Adipose tissue (tissue), 3 donors: ENCODE measurements around the gene NLE1. TPM values are rescaled to one million over a fixed set of nuclear protein-coding genes. Genes with fewer than 3 reads are reported as not detected.
"Not testable (repeated sequence)": the region's sequence is repeated elsewhere in the genome, so short reads cannot be mapped to it uniquely, and the experiment has no call there.

Source experiments
- H3K27ac ChIP-seq: one replicate; pipeline ENCODE4 v1.5.1; 2013; ENCODE audit warnings: low read depth, low read length
- WGBS, 3 donors: extraction: QIAGEN DNeasy Blood & Tissue Kit; methylation state at CpG; one replicate each; pipeline ENCODE4 v1.1.7; 2013; 5-methylcytosine and 5-hydroxymethylcytosine counted together
- polyA plus RNA-seq, 3 donors: library from polyadenylated mRNA; stranded (reverse); fragments of 200-250 nt; gene quantifications; one replicate each; pipeline ENCODE4 v1.2.3, GENCODE V29; 2013
- donor health status: healthy with polysubstance abuse.
- donor health status: Bipolar disorder and iron deficiency.
- donor health status: healthy.

NLE1 gene
- 10 to 100 TPM in 2 of 3 donors, 1 to 10 TPM in 1; 7.5 to 24.5 (median 15.3) TPM for polyA plus RNA-seq

DNA sequence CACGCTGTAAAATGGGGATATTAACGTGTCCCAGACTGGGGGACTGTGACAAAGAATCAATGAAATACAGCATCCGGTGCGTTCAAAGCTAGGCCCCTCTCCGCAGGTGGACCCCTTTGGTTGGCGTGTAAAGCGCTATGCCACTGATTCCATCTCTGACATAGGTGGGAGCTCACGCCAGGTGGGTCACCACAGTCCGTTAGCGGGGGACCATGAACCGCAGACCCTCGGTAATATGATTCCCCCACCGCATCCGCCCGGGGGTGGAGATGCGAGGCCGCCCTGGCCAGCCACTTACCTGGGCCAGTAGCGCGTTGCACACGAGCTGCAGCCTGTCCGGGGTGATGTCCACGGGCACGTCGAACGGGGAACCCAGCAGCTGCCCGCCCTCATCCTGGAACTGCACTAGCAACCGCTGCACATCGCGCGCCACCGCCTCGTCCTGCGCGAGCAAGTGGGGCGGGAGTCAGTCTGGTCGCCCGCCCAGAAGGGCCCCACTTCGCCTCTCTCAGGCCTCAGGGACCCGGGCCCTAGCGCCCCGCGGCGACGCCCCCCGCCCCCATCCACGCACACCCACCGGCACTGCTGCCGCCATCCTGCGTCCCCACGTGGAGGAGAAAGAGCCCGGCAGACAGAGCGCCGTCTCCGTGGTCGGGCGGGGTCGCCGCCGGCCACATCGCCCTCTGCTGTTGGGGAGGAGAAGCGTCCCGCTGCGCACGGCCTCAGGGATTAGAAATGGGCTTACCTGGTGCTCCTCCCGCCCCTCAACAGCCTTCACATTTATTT, at the start of gene NLE1:
NLE1 (minus strand) TSS at position 623 of the 786 bp plus-strand sequence; CDS start at position 595, 28 bp downstream.
- no peak within 1 kb of the TSS for H3K27ac ChIP-seq
- WGBS, 3 donors: 0 to 1% (median 0%) methylated on average over 60 to 65 of the region's 65 CpGs

DNA sequence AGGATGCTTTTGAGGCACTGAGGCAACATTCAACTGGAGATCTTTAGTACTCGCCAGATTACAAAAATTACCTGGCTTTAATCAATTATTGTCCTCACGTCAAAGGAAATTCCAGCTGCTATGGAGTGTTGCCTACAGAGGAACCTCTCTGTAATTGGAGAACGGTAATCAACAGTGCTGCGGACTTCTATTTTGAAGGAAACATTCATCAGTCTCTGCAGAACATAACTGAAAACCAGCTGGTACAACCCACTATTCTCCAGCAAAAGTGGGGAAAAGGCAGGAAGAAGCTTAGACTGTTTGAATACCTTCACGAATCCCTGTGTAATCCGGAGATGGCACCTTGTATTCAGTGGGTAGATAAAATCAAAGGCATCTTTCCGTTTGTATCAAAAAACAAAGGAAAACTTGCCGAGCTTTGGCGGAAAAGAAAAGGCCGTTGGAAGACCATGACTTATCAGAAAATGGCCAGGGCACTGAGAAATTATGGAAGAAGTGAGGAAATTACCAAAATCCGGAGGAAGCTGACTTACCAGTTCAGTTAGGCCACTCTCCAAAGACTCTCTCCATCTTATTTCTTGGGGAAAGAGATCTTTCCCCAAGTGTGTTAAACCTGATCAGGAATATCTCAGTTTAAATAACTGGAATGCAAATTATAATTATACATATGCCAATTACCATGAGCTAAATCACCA, 49.0 kb upstream of the NLE1 start:
- no peak overlapping the region for H3K27ac ChIP-seq
- WGBS, 3 donors: 71 to 78% (median 78%) methylated on average over 11 of the region's 11 CpGs

DNA sequence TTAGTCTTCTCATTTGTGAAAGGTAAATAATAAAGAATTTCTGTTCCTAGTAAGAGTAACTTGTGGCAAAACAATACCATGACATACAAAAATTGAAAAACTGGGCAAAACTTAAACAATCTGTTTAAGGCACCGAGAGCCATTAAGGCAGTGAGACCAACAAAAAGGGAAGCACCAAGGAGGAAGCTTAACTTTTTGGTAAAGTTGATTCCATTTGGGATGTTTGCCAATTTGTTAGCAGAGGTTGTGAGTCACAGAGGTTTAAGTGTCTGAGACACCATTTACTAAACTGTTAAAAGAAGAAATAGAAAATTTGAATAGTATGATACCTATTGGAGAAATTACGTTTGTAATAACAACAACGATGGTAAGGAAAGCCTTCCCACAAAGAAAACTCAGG, 47.2 kb upstream of the NLE1 start:
- no peak overlapping the region for H3K27ac ChIP-seq
- WGBS, 3 donors: 50 to 74% (median 53%) methylated on average over 3 of the region's 3 CpGs

DNA sequence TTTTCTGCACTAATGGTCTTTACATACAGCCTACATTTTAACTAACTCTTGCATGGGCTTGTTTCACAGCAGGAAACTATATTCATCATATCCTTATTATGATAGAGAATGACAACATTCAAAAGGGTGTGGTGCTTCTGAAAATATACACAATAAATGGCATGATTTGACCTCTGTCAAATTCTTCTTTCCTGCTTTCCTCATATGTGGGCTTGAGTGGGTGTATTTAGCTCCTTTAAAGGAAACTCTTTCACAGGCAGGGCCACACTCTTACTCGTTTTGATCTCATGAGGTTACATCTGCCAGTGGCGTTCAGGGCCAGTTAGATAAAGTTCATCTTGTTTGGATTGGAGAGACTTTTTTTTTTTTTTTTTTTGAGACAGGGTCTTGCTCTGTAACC, 46.0 kb upstream of the NLE1 start:
- WGBS, 3 donors: 29 to 57% (median 50%) methylated on average over 2 of the region's 2 CpGs
- H3K27ac ChIP-seq: no peak overlapping the region

DNA sequence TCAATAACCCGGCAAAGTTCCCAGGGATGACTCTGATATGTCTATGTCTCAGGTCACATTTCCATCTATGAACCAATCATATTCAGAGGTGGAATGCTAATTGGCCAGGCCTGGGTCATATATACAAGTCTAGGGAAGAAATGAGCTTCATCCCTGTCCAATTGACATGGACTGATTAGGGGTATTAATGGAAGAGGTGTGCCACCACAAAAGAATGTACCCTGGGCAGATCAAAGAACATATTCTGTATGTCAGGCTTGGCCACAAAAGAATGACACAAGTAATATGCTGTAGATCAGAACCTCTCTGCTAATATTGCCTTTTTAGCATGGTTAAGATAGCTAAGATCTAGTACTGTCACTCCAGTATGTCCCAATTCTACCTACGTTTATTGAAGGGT, 45.4 kb upstream of the NLE1 start:
- 80 to 90% (median 89%) methylated on average over 2 of the region's 2 CpGs for WGBS, 3 donors
- no peak overlapping the region for H3K27ac ChIP-seq

DNA sequence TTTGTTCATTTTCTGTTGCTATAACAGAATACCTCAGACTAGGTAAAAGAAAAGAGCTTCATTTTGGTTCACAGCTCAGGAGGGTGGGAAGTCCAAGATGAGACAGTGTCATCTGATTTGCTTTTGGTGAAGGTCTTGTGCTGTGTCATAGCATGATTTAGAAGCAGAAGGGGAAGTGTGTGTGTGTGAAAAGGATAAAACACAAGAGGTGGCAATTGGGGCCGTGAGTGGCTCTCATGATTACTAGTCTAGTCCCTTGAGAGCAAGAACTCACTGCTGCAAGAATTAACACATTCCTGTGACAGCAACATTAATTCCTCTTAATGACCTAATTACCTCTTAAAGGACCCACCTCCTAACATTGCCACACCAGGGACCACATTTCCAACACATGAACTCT, 43.7 kb upstream of the NLE1 start:
- no peak overlapping the region for H3K27ac ChIP-seq
- 15 to 42% (median 38%) methylated on average over 1 of the region's 1 CpG for WGBS, 3 donors

DNA sequence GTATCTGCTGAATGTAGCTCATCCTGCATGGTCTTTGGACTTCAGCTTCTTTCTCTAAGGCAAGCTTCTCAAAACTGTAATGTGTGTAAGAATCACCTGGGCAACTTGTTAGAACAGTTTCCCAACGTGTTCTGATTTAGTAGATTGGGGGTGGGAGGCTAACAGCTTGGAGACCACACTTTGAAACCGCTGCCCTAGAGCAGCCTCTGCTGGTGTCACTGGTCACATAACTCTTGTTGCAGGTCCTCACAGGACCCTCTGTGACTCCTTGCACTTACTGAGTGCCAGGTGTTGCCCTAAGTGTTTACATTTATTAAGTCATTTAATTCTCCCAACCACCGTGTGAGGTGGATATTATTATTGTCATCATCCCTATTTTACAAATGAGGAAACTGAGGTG, 42.2 kb upstream of the NLE1 start:
- WGBS, 3 donors: 49 to 65% (median 55%) methylated on average over 3 of the region's 3 CpGs
- no peak overlapping the region for H3K27ac ChIP-seq

DNA sequence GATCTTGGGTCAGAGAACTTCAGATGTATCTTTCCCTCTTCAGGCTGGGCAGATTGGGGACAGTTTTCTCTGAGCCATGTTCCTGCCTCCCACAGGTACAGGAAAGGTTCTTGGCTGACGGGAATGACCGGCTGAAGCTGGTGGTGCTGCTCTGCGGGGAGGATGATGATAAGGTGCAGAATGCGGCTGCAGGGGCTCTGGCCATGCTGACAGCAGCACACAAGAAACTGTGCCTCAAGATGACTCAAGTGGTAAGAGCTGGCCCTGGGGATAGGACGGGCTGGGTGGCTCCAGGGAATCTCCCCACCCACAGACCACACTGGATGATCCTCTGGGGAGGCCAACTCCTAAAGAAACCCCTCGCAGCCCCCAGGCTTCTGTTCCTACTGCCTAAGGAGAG, 41.2 kb upstream of the NLE1 start:
- no peak overlapping the region for H3K27ac ChIP-seq
- 55 to 69% (median 58%) methylated on average over 6 of the region's 6 CpGs for WGBS, 3 donors

DNA sequence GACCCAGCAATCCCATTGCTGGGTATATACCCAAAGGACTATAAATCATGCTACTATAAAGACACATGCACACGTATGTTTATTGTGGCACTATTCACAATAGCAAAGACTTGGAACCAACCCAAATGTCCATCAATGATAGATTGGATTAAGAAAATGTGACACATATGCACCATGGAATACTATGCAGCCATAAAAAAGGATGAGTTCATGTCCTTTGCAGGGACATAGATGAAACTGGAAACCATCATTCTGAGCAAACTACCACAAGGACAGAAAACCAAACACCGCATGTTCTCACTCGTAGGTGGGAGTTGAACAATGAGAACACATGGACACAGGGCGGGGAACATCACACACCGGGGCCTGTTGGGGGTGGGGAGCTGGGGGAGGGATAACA, 37.3 kb upstream of the NLE1 start:
- WGBS, 3 donors: 93 to 98% (median 97%) methylated on average over 5 of the region's 5 CpGs
- H3K27ac ChIP-seq: not testable (repeated sequence)

DNA sequence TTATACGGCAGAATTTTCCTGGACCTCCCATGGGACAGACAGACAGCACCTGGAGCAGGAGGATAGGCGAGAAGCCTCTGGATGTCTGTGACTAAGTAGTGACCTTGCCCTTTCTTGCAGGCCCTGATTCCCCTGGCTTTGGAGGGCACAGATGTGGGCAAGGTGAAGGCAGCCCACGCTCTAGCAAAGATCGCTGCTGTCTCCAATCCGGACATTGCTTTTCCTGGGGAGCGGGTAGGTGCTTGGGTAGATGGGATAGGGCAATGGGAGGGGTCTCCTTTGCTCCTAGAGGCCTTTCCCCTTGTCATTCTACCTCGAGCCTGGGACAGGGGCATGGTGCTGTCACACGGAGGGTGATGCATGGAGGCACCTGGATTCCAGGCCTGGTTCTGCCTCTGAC, 34.8 kb upstream of the NLE1 start:
- WGBS, 3 donors: 60 to 76% (median 75%) methylated on average over 8 of the region's 8 CpGs
- H3K27ac ChIP-seq: no peak overlapping the region

DNA sequence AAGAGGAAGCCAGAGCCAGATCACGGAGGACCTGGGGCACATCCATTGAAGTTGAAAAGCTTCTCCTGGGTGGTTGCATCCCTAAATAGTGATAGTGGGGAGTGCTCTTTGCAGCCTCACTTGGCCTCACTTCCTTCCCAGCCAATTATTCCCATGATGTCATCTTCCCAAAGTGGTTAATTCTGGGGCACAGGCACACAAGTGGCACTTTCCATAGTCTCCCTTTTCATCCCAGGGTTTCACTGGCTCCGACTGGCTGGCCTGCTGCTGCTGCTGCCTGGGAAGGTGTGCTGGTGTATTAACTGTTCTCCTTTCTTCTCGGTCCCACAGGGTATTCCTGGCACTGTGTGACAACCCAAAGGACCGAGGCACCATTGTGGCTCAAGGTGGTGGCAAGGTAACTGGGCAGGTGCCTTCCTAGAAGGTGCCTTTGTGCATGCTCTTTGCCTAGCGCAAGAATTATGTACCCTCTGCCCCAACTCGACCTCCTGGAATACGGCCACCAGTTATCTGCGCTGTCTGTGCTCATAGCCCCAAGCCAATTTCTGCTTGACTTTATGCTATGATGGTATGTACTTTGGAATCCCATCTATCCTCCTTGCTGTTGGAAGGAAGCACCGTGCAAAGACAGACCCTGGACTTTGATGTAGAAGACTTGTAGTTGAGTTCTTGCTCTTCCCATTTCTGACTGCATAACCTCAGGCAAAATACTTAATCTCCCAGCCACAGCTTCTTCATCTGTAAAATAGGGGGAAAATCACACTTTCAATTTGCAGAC, 33.7 kb upstream of the NLE1 start:
- H3K27ac ChIP-seq: no peak overlapping the region
- WGBS, 3 donors: 74 to 87% (median 86%) methylated on average over 9 of the region's 9 CpGs

DNA sequence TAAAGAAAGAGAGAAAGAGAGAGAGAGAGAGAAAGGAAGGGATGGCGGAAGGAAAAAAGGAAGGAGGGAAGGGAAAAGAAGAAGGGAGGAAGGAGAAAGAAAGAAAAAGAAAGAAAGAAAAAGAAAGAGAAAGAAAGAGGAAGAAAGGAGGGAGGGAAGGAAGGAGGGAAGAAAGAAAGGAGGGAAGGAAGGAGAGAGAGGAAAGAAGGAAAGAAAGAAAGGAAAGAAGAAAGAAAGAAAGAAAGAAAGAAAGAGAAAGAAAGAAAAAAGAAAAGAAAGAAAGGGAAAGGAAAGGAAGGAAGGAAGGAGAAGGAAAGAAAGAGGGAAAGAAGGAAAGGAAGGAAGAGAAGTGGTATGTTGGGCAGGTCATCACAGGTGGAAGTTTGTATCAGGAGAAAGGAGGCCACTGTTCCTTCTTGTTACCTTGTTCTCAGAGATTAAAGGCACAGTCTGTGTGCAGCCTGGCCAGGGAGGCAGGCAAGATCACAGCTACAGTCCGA, 32.8 kb upstream of the NLE1 start:
- H3K27ac ChIP-seq: no peak overlapping the region
- 71 to 87% (median 78%) methylated on average over 2 of the region's 2 CpGs for WGBS, 3 donors

DNA sequence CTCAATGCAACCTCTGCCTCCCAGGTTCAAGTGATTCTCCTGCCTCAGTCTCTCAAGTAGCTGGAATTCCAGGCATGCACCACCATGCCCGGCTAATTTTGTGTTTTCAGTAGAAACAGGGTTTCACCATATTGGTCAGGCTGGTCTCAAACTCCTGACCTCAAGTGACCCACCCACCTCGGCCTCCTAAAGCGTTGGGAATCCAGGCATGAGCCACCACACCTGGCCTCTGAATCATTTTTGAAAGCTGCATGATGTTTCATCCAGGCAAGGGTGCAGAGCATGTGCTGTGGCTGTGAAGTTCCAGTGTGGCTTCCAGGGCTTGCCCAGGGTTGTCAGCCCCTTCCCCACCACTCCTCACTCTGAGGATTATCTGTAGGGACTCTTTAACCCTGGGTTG, 30.2 kb upstream of the NLE1 start:
- 62 to 91% (median 88%) methylated on average over 3 of the region's 3 CpGs for WGBS, 3 donors
- not testable (repeated sequence) for H3K27ac ChIP-seq

DNA sequence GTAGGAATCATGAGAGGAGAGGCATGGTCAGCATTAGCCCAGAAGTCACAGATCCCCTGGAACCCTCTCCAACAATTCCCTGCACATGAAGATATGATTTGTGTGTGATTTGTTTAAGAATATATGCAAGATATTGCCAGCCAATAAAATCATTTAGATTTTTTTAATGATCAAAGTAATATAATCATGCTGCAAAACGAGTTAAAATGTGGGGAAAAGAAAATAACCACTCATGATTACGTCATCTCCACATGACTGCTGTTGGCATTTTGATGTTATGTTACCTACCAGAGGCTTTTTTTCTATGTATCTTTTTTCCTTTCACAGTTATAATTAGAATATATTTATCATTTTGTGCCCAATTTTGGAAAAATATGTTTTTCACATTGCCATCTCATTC, 29.7 kb upstream of the NLE1 start:
- 38 to 53% (median 48%) methylated on average over 2 of the region's 2 CpGs for WGBS, 3 donors
- no peak overlapping the region for H3K27ac ChIP-seq

DNA sequence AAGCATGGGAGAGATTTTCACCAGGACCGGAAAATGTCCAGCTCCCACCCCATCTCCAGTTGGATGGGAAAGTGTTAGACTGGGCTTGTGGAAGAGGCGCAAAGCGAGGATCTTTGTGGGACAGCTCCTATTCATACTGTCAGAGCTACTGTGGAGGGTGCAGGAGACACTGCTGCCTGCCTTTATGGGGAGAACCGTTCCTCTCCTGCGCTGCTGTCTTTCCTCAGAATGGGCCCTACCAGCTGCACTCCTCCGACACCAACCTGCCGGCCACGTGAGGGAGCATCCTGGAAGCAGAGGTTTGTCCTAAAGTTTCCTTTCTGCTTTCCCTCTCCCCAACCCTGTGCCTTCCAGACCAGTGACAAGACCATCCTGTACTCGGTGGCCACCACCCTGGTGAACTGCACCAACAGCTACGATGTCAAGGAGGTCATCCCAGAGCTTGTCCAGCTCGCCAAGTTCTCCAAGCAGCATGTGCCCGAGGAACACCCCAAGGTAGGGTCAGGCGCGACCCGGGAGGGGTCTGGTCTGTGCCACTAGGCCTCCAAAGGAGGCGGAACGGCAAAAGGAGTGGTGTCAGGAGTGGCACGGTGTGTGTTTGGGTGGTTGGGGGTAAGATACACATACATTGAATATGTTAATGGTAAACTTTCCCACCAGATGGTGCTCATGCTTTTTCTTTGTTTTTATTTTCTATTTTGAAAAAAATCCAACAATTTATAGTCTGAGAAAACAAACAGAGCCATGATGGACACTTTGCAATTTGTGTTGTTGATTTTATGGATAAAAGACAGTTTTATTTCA, 29.1 kb upstream of the NLE1 start:
- WGBS, 3 donors: 64 to 73% (median 67%) methylated on average over 18 of the region's 18 CpGs

DNA sequence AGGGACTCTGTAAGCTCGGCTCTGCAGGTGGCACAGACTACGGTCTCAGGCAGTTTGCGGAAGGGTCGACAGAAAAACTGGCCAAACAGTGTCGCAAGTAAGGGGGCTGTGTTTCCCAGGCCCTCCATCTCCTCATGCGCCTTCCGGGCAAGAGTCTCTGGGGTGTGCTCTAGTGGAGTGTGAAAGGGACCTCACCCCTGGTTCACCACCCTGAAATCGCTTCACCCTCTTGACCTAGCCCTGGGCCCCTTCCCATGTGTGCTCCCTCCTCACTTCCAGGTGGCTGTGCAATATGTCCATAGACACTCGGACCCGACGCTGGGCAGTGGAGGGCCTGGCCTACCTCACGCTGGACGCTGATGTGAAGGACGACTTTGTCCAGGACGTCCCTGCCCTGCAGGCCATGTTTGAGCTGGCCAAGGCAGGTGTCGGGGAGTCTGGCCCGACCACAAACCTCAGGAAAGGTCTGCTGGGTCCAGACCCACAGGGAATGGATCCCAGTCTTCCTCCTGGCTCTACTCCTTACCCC, 27.8 kb upstream of the NLE1 start:
- WGBS, 3 donors: 81 to 91% (median 90%) methylated on average over 17 of the region's 17 CpGs
- no peak overlapping the region for H3K27ac ChIP-seq

More for the DNA sequence above, 29.1 kb upstream of the NLE1 start:
- H3K27ac ChIP-seq: no peak overlapping the region

DNA sequence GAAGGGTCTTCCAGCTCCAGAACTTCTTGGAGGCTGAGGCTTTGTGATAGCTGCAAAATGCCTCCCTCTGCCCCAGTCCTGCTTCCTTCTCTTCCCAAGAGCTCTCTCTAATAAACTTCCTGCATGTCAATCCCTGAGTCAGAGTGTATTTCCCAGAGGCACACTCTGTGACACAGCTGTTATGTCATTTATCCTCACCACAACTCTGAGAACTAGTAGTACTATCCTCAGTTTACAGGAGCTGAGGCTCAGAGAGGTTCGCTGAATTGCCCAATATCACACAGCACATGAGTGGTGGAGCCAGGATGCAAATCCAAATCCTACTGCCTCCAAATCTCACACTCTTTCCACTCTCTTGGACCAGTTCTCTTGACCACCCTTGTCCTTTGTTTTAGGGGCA, 25.6 kb upstream of the NLE1 start:
- WGBS, 3 donors: 84 to 93% (median 87%) methylated on average over 1 of the region's 1 CpG
- no peak overlapping the region for H3K27ac ChIP-seq

DNA sequence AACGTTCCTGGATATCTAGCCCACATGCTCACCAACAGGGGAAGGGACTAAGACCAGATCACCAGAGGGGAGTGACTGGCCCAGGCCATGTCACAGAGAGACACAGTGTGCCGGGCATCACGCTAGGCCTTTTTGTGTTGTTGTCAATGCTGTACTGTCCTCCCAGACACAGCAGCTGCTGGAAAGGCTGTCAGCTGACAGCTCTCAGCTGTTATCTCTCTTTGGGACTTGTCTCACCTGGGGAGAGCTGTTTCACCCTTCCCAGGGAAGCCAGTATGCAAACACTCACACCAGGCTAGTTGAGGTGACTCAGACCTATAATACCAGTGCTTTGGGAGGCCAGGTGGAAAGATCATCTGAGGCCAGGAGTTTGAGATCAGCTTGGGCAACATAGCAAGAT, 24.9 kb upstream of the NLE1 start:
- no peak overlapping the region for H3K27ac ChIP-seq
- 49 to 67% (median 57%) methylated on average over 3 of the region's 3 CpGs for WGBS, 3 donors
